ENCODE measurements around the gene CMIP. TPM values are rescaled to one million over a fixed set of nuclear protein-coding genes. Genes with fewer than 3 reads are reported as not detected.

Gene CMIP
- polyA plus RNA-seq, 3 donors: 0.85 to 61.9 (median 0.93) TPM

DNA sequence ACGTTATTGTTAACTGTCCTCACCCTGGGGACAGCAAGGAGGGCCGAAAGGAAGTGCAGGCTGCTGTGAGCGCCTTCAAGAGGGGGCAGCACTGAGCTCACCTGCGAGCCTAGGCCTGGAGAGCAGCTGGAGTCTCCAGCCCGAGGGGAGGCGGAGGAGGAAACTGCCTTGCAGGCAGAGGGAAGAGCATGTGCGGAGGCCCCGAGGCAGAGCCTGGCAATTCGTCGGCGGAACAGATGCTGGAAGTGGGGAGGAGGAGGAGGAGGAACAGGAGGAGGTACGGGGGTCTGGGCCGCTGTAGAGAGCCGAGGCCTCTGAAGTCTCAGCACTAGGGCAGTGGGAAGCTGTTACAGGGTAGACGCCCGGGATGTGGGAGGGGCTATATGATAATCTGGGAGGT lies 284.8 kb downstream of the CMIP start:
- H3K36me3 Mint-ChIP-seq: no peaks in the 10 kb centered on the region
- Histone ChIP-seq H3K9ac (ENCODE audit: insufficient read depth, low read length, poor library complexity, severe bottlenecking) (no peak overlapping the region), H3K9me3 (replicated peaks in 1 of 2; ENCODE audit: control insufficient read depth in 1 of 2, insufficient read depth in 1 of 2, low read length in 2 of 2) (peaks cover 0 to 3% of the 10 kb centered on the region in 2 donors), H3K27ac (ENCODE audit: low read depth in 1 of 2, low read length in 2 of 2) (no peak overlapping the region), H3K79me2 (ENCODE audit: insufficient read depth, low read length) (no peaks in the 10 kb centered on the region), H4K20me1 (ENCODE audit: insufficient read depth, low read length) (no peaks in the 10 kb centered on the region), H3K4me3 (replicated peaks in 1 of 3; ENCODE audit: low read depth in 2 of 3, low read length in 3 of 3) (no peak overlapping the region), H3K4me1 (ENCODE audit: control insufficient read depth in 1 of 2, insufficient read depth in 2 of 2, low read length in 2 of 2) (peaks cover 10 to 14% of the 10 kb centered on the region in 2 donors), H2AFZ (ENCODE audit: insufficient read depth, low read depth, low read length, poor library complexity, severe bottlenecking) (no peak overlapping the region), H3K36me3 (replicated peaks in 1 of 2; ENCODE audit: control insufficient read depth in 1 of 2, insufficient read depth in 2 of 2, low read length in 2 of 2) (no peaks in the 10 kb centered on the region), H3K27me3 (ENCODE audit: control insufficient read depth in 2 of 2, insufficient read depth in 2 of 2, low read length in 2 of 2) (peaks cover 0 to 5% of the 10 kb centered on the region in 2 donors), H3K4me2 (replicated peaks; ENCODE audit: extremely low read depth, low read length, poor library complexity, severe bottlenecking) (no peak overlapping the region)
- H3K4me3 Mint-ChIP-seq: peak overlapping the region in 1 of 2 donors; percentile 60
- DNase-seq: no peak
- H3K27me3 Mint-ChIP-seq (ENCODE audit: low read depth in 3 of 3): peaks cover 3 to 27% (median 17%) of the 10 kb centered on the region in 3 donors
- TF ChIP-seq, protein P1, sequence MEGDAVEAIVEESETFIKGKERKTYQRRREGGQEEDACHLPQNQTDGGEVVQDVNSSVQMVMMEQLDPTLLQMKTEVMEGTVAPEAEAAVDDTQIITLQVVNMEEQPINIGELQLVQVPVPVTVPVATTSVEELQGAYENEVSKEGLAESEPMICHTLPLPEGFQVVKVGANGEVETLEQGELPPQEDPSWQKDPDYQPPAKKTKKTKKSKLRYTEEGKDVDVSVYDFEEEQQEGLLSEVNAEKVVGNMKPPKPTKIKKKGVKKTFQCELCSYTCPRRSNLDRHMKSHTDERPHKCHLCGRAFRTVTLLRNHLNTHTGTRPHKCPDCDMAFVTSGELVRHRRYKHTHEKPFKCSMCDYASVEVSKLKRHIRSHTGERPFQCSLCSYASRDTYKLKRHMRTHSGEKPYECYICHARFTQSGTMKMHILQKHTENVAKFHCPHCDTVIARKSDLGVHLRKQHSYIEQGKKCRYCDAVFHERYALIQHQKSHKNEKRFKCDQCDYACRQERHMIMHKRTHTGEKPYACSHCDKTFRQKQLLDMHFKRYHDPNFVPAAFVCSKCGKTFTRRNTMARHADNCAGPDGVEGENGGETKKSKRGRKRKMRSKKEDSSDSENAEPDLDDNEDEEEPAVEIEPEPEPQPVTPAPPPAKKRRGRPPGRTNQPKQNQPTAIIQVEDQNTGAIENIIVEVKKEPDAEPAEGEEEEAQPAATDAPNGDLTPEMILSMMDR (IDR thresholded peaks at IDR 0.05): no peak
- intact Hi-C loops (cut with micrococcal nuclease): no loop called here
- H3K9me3 Mint-ChIP-seq: peaks cover 3 to 6% (median 4%) of the 10 kb centered on the region in 7 donors
- H3K4me1 Mint-ChIP-seq: peaks cover 17% of the 10 kb centered on the region
- 96% methylated on average over 13 of the region's 16 CpGs for WGBS (ENCODE audit: insufficient coverage)
- H3K27ac Mint-ChIP-seq: no peak overlapping the region

DNA sequence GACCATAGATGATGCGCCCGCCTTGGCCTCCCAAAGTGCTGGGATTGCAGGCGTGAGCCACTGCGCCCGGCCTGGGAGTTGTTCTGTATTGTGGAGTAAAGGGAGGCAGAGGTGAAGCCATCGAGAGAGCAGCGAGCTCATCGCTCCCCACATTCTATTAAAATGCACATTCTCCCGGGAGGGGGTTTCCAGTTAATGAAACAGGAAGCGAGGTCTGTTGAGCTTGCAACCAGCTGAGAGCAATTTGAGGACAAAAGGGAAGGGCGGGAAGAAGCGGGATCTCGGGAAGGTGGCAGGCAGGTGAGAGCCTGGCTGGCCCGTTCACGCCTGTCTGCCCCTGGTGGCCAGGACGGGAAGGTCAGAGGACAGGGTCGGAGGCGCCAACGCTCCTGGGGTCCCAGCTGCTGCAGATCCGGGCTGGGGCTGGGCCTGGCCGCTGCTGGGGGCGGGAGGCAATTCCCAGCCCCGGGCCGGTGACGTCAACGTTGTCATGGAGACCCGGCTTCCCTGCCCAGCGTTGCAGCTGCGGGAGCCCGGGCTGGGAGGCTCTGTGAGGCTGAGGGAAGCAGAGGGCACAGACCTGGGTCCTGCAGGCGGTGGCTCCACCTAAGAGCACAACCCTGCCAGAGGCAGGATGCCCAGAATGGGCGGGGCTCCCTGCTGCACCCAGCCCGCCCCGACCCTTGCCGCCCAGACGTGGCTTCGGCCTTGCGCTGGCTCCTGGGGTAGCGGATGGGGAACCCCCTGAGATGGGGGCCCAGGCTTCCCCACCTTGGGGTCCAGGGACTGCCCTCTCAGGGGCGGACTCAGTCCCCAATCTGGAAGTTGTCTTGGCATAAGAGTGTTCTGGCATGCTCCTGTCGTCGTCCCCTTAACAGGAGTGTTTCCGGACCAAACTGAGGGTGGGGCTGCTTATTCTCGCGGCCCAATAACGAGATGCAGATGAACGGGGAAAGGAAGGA lies 285.8 kb downstream of the CMIP start:
- H3K27me3 ChIP-seq (ENCODE audit: control insufficient read depth in 2 of 2, insufficient read depth in 2 of 2, low read length in 2 of 2): peaks cover 0 to 5% of the 10 kb centered on the region in 2 donors
- peaks cover 0 to 3% of the 10 kb centered on the region in 2 donors for H3K9me3 ChIP-seq (replicated peaks in 1 of 2; ENCODE audit: control insufficient read depth in 1 of 2, insufficient read depth in 1 of 2, low read length in 2 of 2)
- H3K36me3 Mint-ChIP-seq: no peaks in the 10 kb centered on the region
- peak overlapping the region; percentile 7 to 65 (median 28) for H3K4me3 ChIP-seq (replicated peaks in 1 of 3; ENCODE audit: low read depth in 2 of 3, low read length in 3 of 3)
- peak overlapping the region; percentile 82 for H3K4me2 ChIP-seq (replicated peaks; ENCODE audit: extremely low read depth, low read length, poor library complexity, severe bottlenecking)
- H3K4me1 Mint-ChIP-seq: peaks cover 17% of the 10 kb centered on the region
- 4% methylated on average over 33 of the region's 47 CpGs for WGBS (ENCODE audit: insufficient coverage)
- no peak overlapping the region for H3K27ac ChIP-seq (ENCODE audit: low read depth in 1 of 2, low read length in 2 of 2)
- peak overlapping the region; percentile 72 to 85 for H3K4me3 Mint-ChIP-seq
- peaks cover 3 to 6% (median 4%) of the 10 kb centered on the region in 7 donors for H3K9me3 Mint-ChIP-seq
- peak overlapping the region; percentile 75 for H2AFZ ChIP-seq (ENCODE audit: insufficient read depth, low read depth, low read length, poor library complexity, severe bottlenecking)
- peaks cover 3 to 25% (median 15%) of the 10 kb centered on the region in 3 donors for H3K27me3 Mint-ChIP-seq (ENCODE audit: low read depth in 3 of 3)
- TF ChIP-seq, protein P1 (IDR thresholded peaks at IDR 0.05): peak; percentile 77
- H3K36me3 ChIP-seq (replicated peaks in 1 of 2; ENCODE audit: control insufficient read depth in 1 of 2, insufficient read depth in 2 of 2, low read length in 2 of 2): no peaks in the 10 kb centered on the region
- H3K4me1 ChIP-seq (ENCODE audit: control insufficient read depth in 1 of 2, insufficient read depth in 2 of 2, low read length in 2 of 2): peaks cover 10 to 14% of the 10 kb centered on the region in 2 donors
- H3K9ac ChIP-seq (ENCODE audit: insufficient read depth, low read length, poor library complexity, severe bottlenecking): peak overlapping the region; percentile 39
- peak overlapping the region in 4 of 7 donors; percentile 42 to 78 (median 74) for H3K27ac Mint-ChIP-seq
- peak; percentile 38 to 71 (median 41) for DNase-seq
- H3K79me2 ChIP-seq (ENCODE audit: insufficient read depth, low read length): no peaks in the 10 kb centered on the region
- intact Hi-C loops (cut with micrococcal nuclease): loop anchor here (10.0 kb wide), 4 partner anchors 106 to 696 kb away; partner anchors contain the start of genes ATMIN (in 1 of the 2) and GCSH (in 1 of the 2)
- no peaks in the 10 kb centered on the region for H4K20me1 ChIP-seq (ENCODE audit: insufficient read depth, low read length)

Data from CD14-positive monocyte (primary cell).